GM19463 (cell line): Measurements from ENCODE around the gene SLC6A19.

Experiments used
- ATAC-seq: cut with Tn5 transposase; IDR thresholded peaks from one replicate; pipeline ENCODE4 v1.9.1; 2021; ENCODE audit warnings: mild to moderate bottlenecking, moderate library complexity; ENCODE audit not compliant: unreplicated experiment

SLC6A19 gene

GRCh38 chr5:1208221-1208742, 6.9 kb downstream of the SLC6A19 start:
- ATAC-seq = no peak

- ATAC-seq = no peak
These were observed 7.5 kb downstream of the SLC6A19 start for GRCh38 chr5:1208743-1209488.

- no peak for ATAC-seq
These were observed 8.1 kb downstream of the SLC6A19 start for GRCh38 chr5:1209489-1209852.

- no peak for ATAC-seq
These were observed 8.7 kb downstream of the SLC6A19 start for GRCh38 chr5:1209896-1210776.

- ATAC-seq = no peak
These were observed 9.4 kb downstream of the SLC6A19 start for GRCh38 chr5:1210832-1211251.

- no peak for ATAC-seq
These were observed 10.3 kb downstream of the SLC6A19 start for GRCh38 chr5:1211701-1212100.

- no peak for ATAC-seq
These were observed 10.9 kb downstream of the SLC6A19 start for GRCh38 chr5:1212271-1212670.

- ATAC-seq = no peak
These were observed 11.5 kb downstream of the SLC6A19 start for GRCh38 chr5:1212881-1213280.

GRCh38 chr5:1213508-1214162, 12.2 kb downstream of the SLC6A19 start:
- no peak for ATAC-seq

GRCh38 chr5:1214163-1214935, 13.0 kb downstream of the SLC6A19 start:
- ATAC-seq = no peak

GRCh38 chr5:1214936-1215220, 13.5 kb downstream of the SLC6A19 start:
- ATAC-seq = no peak

GRCh38 chr5:1215320-1216096, 14.1 kb downstream of the SLC6A19 start:
- ATAC-seq = no peak

GRCh38 chr5:1216211-1216917, 15.0 kb downstream of the SLC6A19 start:
- no peak for ATAC-seq

- ATAC-seq = no peak
These were observed 15.5 kb downstream of the SLC6A19 start for GRCh38 chr5:1216918-1217295.

GRCh38 chr5:1217596-1218206, 16.3 kb downstream of the SLC6A19 start:
- ATAC-seq = no peak

GRCh38 chr5:1218351-1219080, 17.1 kb downstream of the SLC6A19 start:
- ATAC-seq = no peak

GRCh38 chr5:1219098-1219767, 17.8 kb downstream of the SLC6A19 start:
- ATAC-seq = no peak

- ATAC-seq = no peak
These were observed 18.3 kb downstream of the SLC6A19 start for GRCh38 chr5:1219768-1220100.
